ENCODE data around the gene DRGX.

The DRGX gene

DNA sequence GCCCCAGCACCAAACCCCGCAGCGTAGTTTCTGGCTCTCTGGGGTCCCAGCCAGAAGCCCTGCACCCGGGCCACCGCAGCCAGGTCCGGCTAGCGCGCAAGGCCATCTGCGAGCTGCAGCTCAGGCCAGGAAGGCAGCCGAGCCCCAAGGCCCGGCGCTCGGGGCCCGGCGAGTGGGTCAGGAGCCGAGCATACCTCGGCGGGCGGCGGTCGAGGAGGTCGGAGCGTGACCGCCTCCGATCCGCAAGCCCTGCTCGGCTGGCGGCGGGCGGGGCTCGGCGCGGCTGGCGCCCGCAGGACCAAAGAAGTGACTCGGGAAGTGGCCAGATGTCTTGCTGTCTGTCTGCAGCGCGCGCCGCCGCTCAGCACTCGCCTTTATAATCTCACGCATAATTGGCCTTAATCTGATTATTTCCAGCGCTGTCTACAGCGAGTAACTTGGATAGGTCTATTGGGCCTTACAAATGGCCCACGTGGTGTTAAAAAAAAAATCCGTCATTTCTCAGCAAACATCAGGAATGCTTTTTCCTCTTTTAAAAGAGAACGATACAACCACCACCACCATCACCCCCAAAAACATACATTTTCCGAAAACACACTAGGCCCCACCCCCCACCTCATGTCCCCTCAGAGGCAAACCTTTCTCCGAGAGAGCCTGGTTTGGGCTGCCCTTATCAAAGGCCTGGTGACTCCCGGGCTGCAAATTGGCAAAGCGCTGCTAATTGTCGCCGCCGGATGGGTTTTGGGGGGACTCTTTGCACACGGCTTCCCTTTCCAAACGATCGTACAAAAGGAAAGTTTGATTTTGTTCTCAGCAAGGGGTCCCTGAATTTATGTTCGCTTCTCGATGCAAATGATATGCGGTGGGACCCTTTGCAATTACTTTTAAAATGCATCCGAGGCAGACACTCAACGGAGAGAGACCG lies at the start of gene DRGX:
TSS of gene DRGX (minus strand) at position 349 of the 925 bp plus-strand sequence. CDS start 649 bp downstream, outside the sequence.
- no peaks in the 10 kb centered on the region for H3K4me1 ChIP-seq
- no peak within 1 kb of the TSS for H3K4me2 ChIP-seq
- TF ChIP-seq Cebpa-rat (IDR thresholded peaks at IDR 0.05): no peak
- H3K27ac ChIP-seq: no peak within 1 kb of the TSS
- H4K20me1 ChIP-seq: peaks cover 0 to 25% (median 0%) of the 10 kb centered on the region in 11 experiments; a peak in 7 of 22 replicates
- H3K4me3 ChIP-seq: no peak within 1 kb of the TSS
- H3K36me3 ChIP-seq: no peaks in the 10 kb centered on the region
- H3K9me3 ChIP-seq (replicated peaks in 1 of 11): peaks cover 31 to 40% (median 38%) of the 10 kb centered on the region in 11 experiments
- peaks cover 68 to 78% (median 74%) of the 10 kb centered on the region in 11 experiments for H3K27me3 ChIP-seq
- H3K9ac ChIP-seq: no peak within 1 kb of the TSS

GRCh38 chr10:49444349-49444748 lies 48.5 kb upstream of the DRGX start:
- H3K4me2 ChIP-seq: no peak overlapping the region
- TF ChIP-seq Cebpa-rat (IDR thresholded peaks at IDR 0.05): no peak
- no peak overlapping the region for H3K4me3 ChIP-seq
- peaks cover 26 to 44% (median 37%) of the 10 kb centered on the region in 11 experiments for H3K9me3 ChIP-seq (replicated peaks in 1 of 11)
- no peaks in the 10 kb centered on the region for H3K27me3 ChIP-seq
- H3K9ac ChIP-seq: no peak overlapping the region
- H3K27ac ChIP-seq: no peak overlapping the region
- no peaks in the 10 kb centered on the region for H4K20me1 ChIP-seq
- H3K36me3 ChIP-seq: no peaks in the 10 kb centered on the region; a peak in 1 of 22 replicates
- no peaks in the 10 kb centered on the region for H3K4me1 ChIP-seq

DNA sequence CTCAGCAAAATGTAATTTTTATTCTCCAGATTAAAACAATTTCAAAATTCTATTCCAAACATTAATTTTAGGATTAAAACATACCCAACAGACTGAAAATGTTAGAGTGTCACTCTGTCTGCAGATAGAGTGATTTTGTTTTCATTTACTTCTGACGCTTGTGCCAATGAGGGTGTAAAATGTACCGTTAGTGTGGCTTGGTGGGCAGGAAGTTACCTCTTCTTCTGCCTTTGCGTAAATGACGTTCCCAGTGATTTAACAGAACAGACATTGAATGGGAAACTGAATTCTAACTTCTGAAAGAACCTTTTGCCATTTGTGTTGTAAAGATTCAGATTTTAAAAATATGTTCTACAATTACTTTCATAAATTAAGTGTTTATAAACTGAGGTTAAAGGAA lies 47.0 kb upstream of the DRGX start:
- Histone ChIP-seq H3K27ac (no peak overlapping the region), H3K9me3 (replicated peaks in 1 of 11) (peaks cover 21 to 44% (median 33%) of the 10 kb centered on the region in 11 experiments)

DNA sequence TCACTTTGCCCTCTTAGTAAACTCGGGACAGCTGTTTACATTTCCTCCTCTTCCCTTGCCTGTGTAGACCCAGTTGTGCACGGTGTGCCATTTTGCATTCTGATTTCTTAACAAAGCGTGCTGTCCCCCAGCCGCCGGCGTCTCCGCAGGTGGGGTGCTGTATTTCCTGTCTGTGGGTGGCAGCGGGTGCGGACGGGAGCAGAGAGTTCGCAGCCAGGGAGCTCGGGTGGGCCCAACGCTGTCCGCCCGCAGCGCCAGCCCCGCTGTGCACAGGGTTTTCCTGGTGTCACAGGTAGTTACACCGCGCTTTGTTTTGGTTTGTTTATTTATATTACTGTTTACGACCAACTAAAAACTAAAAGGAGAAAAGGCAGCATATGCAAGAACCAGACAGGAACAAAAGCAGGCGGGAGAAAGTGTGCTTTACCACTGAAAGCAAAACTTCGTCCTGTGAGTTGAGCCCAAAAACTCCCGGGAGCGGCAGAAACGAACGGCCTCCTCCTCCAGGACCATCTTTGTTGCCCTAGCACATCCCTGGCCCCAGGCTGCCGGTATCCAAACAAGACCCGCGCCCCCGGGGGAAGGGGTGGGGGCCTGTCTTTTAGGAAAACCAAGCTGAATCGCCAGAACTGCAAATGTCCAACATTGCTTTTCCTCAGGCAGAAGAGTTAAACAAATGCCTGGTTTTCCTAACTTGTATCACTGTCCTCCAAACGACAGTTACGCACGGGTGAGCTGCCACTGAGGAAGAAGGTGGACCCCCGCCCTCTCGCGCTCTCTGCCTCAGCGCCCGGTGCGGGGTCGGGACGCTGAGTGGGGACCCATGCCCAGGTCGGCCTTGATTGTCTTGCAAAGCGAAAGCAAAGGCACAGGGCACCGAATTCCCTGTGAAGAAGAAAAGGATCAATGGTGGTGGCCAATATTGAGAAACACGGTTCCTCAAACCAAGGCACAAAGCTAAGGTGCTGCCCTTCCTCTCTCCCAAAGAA lies 45.9 kb upstream of the DRGX start:
- Histone ChIP-seq H4K20me1 (no peaks in the 10 kb centered on the region), H3K9ac (no peak overlapping the region), H3K27me3 (no peaks in the 10 kb centered on the region), H3K9me3 (replicated peaks in 1 of 11) (peaks cover 21 to 43% (median 32%) of the 10 kb centered on the region in 11 experiments), H3K4me3 (no peak overlapping the region), H3K4me1 (no peaks in the 10 kb centered on the region), H3K36me3 (no peaks in the 10 kb centered on the region; a peak in 1 of 22 replicates), H3K27ac (no peak overlapping the region), H3K4me2 (no peak overlapping the region)
- TF ChIP-seq Cebpa-rat (IDR thresholded peaks at IDR 0.05): no peak

More for the DNA sequence above, 47.0 kb upstream of the DRGX start:
- Histone ChIP-seq H3K4me1 (no peaks in the 10 kb centered on the region), H3K4me3 (no peak overlapping the region), H3K27me3 (no peaks in the 10 kb centered on the region), H3K4me2 (no peak overlapping the region), H3K36me3 (no peaks in the 10 kb centered on the region; a peak in 1 of 22 replicates), H4K20me1 (no peaks in the 10 kb centered on the region), H3K9ac (no peak overlapping the region)
- TF ChIP-seq Cebpa-rat (IDR thresholded peaks at IDR 0.05): no peak

DNA sequence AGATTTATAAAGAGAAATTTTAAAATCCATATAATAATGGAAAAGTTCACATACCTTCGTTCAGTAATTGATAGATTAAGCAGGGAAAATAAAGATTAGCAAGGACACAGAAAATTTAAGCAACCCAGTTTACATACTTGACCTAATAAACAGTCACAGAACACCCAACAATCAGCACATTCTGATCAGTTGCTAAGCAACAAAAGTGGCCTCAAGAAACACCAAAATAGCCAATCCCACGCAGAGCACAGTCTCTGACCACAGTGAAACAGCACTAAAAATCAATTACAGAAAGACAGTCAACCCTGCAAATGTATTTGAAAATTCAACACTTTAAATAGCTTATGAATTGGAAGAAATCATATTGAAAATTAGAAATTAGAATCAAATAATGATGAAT lies 39.3 kb upstream of the DRGX start:
- Histone ChIP-seq H3K9me3 (replicated peaks in 1 of 11) (peaks cover 21 to 33% (median 28%) of the 10 kb centered on the region in 11 experiments), H3K4me2 (no peak overlapping the region), H3K9ac (no peak overlapping the region), H3K4me1 (no peaks in the 10 kb centered on the region), H3K27ac (no peak overlapping the region), H3K27me3 (no peaks in the 10 kb centered on the region), H3K4me3 (no peak overlapping the region), H4K20me1 (no peaks in the 10 kb centered on the region), H3K36me3 (no peaks in the 10 kb centered on the region; a peak in 1 of 22 replicates)
- TF ChIP-seq Cebpa-rat (IDR thresholded peaks at IDR 0.05): no peak

DNA sequence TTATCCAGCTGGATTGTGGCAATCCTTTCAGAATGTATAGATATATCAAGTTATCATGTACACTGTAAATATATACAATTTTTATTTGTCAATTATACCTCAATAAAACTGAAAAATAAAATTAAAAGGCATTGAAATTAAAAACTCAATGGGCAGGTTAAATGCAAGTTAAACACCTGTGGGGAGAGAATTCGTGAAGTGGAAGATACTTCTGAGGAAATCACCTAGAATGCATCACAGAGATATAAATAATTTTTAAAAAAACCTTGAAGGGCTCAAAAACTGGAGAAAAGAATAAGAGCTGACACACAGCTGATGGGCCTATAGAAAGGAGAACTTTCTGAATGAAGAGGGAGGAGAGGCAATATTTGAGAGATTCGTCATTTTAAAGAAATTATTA lies 37.2 kb upstream of the DRGX start:
- H3K4me2 ChIP-seq: no peak overlapping the region
- no peaks in the 10 kb centered on the region; a peak in 1 of 22 replicates for H4K20me1 ChIP-seq
- H3K27me3 ChIP-seq: no peaks in the 10 kb centered on the region
- no peak overlapping the region for H3K27ac ChIP-seq
- TF ChIP-seq Cebpa-rat (IDR thresholded peaks at IDR 0.05): no peak
- no peaks in the 10 kb centered on the region for H3K36me3 ChIP-seq
- H3K9ac ChIP-seq: no peak overlapping the region
- H3K4me1 ChIP-seq: no peaks in the 10 kb centered on the region
- no peak overlapping the region for H3K4me3 ChIP-seq
- H3K9me3 ChIP-seq (replicated peaks in 1 of 11): peaks cover 8 to 15% (median 10%) of the 10 kb centered on the region in 11 experiments; a peak in 18 of 22 replicates

- peaks cover 8 to 16% (median 14%) of the 10 kb centered on the region in 11 experiments; a peak in 21 of 22 replicates for H3K9me3 ChIP-seq (replicated peaks in 1 of 11)
- no peak overlapping the region for H3K4me2 ChIP-seq
- no peaks in the 10 kb centered on the region; a peak in 1 of 22 replicates for H4K20me1 ChIP-seq
- H3K4me3 ChIP-seq: no peak overlapping the region
- no peaks in the 10 kb centered on the region for H3K27me3 ChIP-seq
- H3K4me1 ChIP-seq: no peaks in the 10 kb centered on the region
- H3K36me3 ChIP-seq: no peaks in the 10 kb centered on the region
- TF ChIP-seq Cebpa-rat (IDR thresholded peaks at IDR 0.05): no peak
- H3K9ac ChIP-seq: no peak overlapping the region
- no peak overlapping the region for H3K27ac ChIP-seq
Measured at GRCh38 chr10:49431426-49431825, 35.5 kb upstream of the DRGX start.

GRCh38 chr10:49429458-49429857 lies 33.6 kb upstream of the DRGX start:
- H3K4me1 ChIP-seq: no peaks in the 10 kb centered on the region

More at GRCh38 chr10:49429458-49429857, 33.6 kb upstream of the DRGX start:
- Histone ChIP-seq H3K9ac (no peak overlapping the region), H3K4me3 (no peak overlapping the region), H3K27me3 (no peaks in the 10 kb centered on the region), H3K9me3 (replicated peaks in 1 of 11) (peaks cover 26 to 34% (median 32%) of the 10 kb centered on the region in 11 experiments), H3K27ac (no peak overlapping the region), H3K36me3 (no peaks in the 10 kb centered on the region), H4K20me1 (no peaks in the 10 kb centered on the region; a peak in 1 of 22 replicates), H3K4me2 (no peak overlapping the region)
- TF ChIP-seq Cebpa-rat (IDR thresholded peaks at IDR 0.05): no peak
